22Rv1 (cell line): ENCODE measurements around the gene PTF1A.

ENCODE experiments used
- ZFX ChIP-seq: fragments of 450-650 bp; IDR thresholded peaks from 2 replicates; pipeline ENCODE4 v1.6.1; 2017; ENCODE audit warnings: antibody characterized with exemption, borderline replicate concordance
- TF ChIP-seq, protein P1 (sequence below): fragments of 450-650 bp; IDR thresholded peaks from 2 replicates; pipeline ENCODE4 v1.5.1; 2017; ENCODE audit warnings: mild to moderate bottlenecking

DNA sequence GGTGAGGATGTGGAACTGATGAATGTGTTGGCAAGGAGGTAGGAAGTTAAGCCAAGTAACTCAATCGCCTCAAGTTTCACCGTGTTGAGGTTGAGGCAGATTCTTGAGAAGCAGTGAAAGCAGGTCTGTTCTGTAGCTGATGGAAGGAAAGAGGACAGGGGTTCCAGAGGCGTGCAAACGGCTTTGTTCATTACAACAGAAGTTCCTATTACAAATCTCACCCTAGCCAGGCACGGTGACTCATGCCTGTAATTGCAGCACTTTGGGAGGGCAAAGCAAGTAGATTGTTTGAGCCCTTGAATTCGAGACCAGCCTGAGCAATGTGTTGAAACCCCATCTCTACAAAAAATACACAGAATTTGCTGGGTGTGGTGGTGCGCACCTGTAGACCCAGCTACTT is 36.9 kb upstream of the PTF1A start:
- TF ChIP-seq, protein P1, sequence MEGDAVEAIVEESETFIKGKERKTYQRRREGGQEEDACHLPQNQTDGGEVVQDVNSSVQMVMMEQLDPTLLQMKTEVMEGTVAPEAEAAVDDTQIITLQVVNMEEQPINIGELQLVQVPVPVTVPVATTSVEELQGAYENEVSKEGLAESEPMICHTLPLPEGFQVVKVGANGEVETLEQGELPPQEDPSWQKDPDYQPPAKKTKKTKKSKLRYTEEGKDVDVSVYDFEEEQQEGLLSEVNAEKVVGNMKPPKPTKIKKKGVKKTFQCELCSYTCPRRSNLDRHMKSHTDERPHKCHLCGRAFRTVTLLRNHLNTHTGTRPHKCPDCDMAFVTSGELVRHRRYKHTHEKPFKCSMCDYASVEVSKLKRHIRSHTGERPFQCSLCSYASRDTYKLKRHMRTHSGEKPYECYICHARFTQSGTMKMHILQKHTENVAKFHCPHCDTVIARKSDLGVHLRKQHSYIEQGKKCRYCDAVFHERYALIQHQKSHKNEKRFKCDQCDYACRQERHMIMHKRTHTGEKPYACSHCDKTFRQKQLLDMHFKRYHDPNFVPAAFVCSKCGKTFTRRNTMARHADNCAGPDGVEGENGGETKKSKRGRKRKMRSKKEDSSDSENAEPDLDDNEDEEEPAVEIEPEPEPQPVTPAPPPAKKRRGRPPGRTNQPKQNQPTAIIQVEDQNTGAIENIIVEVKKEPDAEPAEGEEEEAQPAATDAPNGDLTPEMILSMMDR: no peak
- no peak for TF ChIP-seq ZFX
